ENCODE data around the gene PPHLN1.
"Not testable (repeated sequence)": the region's sequence is repeated elsewhere in the genome, so short reads cannot be mapped to it uniquely, and the experiment has no call there.

PPHLN1 gene

DNA sequence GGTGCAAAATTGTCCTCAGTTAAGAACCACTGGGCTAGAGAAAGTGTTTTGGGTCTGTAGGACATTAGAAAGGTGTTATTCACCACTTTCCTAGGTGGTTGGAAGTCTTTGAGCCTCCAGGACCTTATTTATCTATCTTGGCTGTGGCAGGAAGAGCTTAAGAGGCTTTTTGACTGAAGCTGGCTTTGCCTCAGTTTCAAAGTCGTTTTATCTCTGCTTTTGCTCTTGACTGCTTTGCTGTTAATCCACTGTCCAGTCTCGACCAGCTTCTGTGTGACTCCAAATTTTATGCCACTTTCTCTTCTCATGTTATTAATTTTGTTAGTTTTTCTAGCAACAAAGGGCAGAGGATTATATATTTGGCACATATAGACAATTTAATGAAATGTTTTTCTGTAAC is 60.3 kb downstream of the PPHLN1 start:
- TF ChIP-seq, protein P1, sequence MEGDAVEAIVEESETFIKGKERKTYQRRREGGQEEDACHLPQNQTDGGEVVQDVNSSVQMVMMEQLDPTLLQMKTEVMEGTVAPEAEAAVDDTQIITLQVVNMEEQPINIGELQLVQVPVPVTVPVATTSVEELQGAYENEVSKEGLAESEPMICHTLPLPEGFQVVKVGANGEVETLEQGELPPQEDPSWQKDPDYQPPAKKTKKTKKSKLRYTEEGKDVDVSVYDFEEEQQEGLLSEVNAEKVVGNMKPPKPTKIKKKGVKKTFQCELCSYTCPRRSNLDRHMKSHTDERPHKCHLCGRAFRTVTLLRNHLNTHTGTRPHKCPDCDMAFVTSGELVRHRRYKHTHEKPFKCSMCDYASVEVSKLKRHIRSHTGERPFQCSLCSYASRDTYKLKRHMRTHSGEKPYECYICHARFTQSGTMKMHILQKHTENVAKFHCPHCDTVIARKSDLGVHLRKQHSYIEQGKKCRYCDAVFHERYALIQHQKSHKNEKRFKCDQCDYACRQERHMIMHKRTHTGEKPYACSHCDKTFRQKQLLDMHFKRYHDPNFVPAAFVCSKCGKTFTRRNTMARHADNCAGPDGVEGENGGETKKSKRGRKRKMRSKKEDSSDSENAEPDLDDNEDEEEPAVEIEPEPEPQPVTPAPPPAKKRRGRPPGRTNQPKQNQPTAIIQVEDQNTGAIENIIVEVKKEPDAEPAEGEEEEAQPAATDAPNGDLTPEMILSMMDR (IDR thresholded peaks at IDR 0.05; ENCODE audit: insufficient read depth, low read depth, low read length, missing control alignments) = no peak
- no peak overlapping the region for H3K4me3 ChIP-seq (ENCODE audit: low read depth, low read length)
- no peak for DNase-seq (ENCODE audit: low read depth)

DNA sequence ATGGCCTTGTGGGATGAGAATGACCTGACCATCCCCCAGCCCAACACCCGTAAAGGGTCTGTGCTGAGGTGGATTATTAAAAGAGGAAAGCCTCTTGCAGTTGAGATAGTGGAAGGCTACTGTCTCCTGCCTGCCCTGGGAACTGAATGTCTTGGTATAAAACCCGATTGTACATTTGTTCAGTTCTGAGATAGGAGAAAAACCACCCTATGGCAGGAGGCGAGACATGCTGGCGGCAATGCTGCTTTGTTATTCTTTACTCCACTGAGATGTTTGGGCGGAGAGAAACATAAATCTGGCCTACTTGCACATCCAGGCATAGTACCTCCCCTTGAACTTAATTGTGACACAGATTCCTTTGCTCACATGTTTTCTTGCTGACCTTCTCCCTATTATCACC is 62.1 kb downstream of the PPHLN1 start:
- not testable (repeated sequence) for DNase-seq (ENCODE audit: low read depth); H3K4me3 ChIP-seq (ENCODE audit: low read depth, low read length)

DNA sequence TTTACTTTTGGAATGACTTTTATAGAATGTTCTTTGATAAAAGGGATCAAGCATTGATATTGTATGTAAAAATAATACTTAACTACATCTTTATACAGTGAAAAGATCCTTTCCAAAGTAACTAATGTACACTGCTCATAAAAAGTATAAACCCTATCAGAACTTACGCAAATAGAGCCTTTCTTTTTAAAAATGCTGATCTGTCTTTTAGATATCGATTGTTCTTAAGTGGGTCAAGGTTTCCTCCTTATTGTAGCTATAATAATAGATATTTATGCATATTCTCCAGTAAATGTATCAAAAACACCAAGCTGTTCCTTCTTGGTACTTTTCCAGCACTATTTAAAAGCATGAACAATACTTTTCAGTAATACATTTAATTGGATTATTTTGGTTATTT is 68.5 kb downstream of the PPHLN1 start:
- H3K4me3 ChIP-seq (ENCODE audit: low read depth, low read length) = no peak overlapping the region
- no peak for DNase-seq (ENCODE audit: low read depth)
- TF ChIP-seq, protein P1 (IDR thresholded peaks at IDR 0.05; ENCODE audit: insufficient read depth, low read depth, low read length, missing control alignments) = no peak

DNA sequence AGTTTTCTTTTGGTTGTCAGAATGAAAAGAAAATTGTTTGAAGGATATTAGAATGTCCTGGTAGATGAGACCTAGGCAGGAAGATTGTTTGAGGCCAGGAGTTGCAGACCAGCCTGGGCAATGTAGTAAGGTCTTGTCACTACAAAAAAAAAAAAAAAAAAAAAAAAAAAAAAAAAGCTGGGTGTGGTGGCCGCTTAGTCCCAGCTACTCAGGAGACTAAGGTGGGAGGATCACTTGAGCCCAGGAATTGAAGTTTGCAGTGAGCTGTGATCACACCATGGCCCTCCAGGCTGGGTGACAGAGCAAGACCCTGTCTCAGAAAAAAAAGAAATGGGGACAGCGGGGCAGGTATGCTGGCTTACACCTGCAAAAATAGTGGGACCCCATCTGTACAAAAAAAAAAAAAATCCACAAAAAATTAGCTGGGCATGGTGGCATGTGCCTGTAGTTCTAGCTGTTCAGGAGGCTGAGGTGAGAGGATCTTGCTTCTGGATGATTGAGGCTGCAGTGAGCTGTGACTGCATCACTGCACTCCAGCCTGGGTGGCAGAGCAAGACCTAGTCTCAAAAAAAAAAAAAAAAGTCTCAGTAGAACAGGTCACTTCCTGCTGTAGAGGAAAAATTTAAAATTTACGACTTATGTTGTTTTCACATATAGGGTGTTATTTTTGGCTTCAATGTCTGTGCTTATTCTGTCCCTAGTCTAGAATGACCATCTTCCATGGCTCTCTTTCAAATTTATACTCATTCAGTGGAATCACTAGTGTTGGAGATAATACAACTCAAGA is 70.7 kb downstream of the PPHLN1 start:
- DNase-seq (ENCODE audit: low read depth) = peak; percentile 17
- TF ChIP-seq, protein P1 (IDR thresholded peaks at IDR 0.05; ENCODE audit: insufficient read depth, low read depth, low read length, missing control alignments) = no peak
- H3K4me3 ChIP-seq (ENCODE audit: low read depth, low read length) = no peak overlapping the region

DNA sequence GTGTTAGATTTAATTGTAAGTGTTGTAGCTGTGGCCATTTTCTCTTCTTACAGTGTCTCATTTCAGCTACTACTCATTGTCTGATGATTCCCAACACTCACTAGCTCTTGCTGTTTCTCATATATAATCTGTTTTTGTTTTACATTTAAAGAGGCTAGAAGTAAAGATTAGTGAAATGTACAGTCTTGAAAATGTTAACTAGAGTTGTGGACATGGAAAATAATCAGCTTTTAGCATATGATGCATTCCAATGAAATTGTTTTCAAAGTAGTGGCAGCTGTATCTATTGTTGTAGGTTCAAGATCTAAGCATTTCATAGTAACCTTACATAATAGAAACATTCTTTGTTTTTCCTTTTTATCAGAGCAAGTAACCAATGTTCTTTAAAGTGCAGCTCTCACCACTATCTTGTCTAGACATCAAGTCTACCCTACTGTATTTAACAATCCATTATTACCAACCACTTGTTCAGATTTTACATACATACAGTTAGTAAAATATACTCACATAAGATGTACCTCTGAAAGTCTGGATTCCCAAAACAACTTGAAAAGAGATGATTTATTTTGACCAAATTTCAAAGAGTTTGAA is 76.9 kb downstream of the PPHLN1 start:
- no peak for DNase-seq (ENCODE audit: low read depth)
- TF ChIP-seq, protein P1 (IDR thresholded peaks at IDR 0.05; ENCODE audit: insufficient read depth, low read depth, low read length, missing control alignments) = no peak

DNA sequence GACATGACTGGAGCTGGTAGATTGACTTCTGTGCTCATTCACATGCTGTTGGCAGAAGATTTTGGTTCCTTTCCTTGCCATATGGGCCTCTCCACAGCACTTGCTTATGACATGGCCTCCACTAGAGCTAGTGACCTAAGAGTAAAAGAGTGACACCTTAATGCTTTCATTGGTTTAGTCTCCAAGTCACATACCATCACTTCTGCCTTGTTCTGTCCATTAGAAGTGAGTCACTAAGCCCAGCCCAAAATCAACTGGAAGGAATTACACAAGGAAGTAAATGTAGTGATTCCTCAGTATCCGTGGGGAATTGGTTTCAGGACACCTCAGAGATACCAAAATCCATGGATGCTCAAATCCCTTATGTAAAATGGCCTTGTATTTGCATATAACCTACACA is 81.3 kb downstream of the PPHLN1 start:
- DNase-seq (ENCODE audit: low read depth) = no peak
- TF ChIP-seq, protein P1 (IDR thresholded peaks at IDR 0.05; ENCODE audit: insufficient read depth, low read depth, low read length, missing control alignments) = no peak
- H3K4me3 ChIP-seq (ENCODE audit: low read depth, low read length) = no peak overlapping the region

More for the DNA sequence above, 76.9 kb downstream of the PPHLN1 start:
- H3K4me3 ChIP-seq (ENCODE audit: low read depth, low read length) = no peak overlapping the region

DNA sequence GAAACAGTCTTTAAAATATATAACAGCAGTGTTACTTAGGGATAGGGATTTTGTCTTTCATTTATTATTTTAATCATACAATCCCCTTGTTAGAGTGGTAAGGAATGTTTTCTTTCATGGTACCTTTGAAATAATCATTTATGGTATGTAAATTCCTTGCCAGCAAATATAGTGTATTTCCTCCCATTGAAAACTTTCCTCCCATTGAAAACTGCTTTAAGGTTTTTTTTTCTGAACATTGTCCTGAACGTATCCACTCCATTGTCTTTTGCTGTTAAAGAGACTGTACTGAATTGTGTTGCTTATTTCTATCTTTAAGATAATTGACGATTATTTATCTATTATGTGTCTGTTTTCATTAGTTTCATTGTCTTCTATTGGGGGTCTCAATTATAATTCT is 83.5 kb downstream of the PPHLN1 start:
- no peak overlapping the region for H3K4me3 ChIP-seq (ENCODE audit: low read depth, low read length)
- TF ChIP-seq, protein P1 (IDR thresholded peaks at IDR 0.05; ENCODE audit: insufficient read depth, low read depth, low read length, missing control alignments) = no peak
- DNase-seq (ENCODE audit: low read depth) = no peak

Measured in GM12865 (cell line).